GM19455 (cell line): ENCODE results near the gene PTCD3.
A peak's percentile ranks its signal among the peaks of the same experiment; 100 is the strongest.

Experiments
- ATAC-seq: cut with Tn5 transposase; IDR thresholded peaks from one replicate; pipeline ENCODE4 v1.9.1; 2021; ENCODE audit not compliant: unreplicated experiment

The PTCD3 gene

DNA sequence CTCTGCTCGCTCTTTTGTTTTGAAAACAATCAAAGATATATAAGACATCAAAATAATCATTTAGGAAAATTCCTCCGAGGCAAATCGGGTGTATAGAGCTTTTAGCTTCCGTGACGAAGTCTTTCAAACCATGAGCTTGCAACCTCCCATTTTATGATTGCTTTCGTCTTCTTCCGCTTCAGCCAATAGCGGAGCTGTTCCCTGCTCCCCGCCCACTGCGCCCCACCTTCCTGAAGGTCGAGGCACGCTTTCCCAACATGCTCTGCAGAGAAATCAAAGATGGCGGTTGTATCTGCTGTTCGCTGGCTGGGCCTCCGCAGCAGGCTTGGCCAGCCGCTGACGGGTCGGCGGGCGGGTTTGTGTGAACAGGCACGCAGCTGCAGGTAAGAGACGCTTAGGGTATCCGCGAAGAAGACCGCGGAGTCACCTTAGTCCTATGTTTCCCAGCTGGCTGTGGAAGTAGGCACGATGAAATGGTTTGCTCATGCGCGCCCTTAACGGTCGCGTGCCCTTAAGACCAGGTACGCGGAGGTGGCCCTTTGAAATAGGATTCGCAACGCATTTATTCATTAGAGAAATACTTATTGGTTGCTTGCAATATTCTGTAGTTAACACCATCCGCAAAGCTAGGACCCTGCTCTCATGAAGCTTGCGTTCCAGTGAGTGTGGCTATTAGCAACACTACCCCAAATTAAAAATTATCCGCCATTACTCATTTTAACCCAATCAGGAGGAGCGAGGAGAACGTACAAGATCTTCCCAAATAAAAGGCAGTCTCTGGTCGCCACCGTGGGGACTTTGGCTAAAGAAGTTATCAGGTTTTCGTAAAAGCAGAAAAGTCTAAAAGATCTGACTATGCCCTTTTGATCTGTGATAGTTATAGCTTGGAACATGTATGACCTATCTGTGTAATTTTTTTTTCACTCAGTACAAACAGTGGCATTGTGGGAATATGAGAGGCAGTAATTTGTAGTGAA is at the start of gene PTCD3:
PTCD3 (plus strand) TSS at position 267 of the 977 bp plus-strand sequence; CDS start at position 280, 13 bp downstream.
- peak; percentile 89 for ATAC-seq

DNA sequence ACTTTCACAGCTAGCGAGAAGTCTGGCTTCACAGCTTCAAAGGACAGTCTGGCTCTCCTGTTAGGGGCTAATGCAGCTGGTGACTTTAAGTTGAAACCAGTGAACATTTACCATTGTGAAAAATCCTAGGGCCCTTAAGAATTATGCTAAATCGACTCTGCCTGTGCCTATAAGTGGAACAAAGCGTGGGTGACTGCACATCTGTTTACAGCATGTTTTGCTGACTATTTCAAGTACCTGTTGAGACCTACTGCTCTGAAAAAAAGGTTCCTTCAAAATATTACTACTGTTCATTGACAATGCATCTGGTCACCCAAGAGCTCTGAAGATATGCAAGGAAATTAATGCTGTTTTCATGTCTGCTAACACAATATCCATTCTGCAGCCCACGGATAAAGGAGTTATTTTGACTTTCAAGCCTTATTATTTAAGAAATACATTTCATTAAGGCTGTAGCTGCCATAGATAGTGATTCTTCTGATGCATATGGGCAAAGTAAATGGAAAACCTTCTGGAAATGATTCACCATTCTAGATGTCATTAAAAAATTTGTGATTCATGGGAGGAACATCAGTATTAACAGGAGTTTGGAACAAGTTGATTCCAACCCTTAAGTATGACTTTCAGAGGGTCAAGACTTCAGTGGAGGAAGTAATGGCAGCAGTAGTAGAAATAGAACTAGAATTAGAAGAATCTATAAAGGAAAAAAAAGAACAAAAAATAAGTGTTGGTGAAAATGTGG is 49.3 kb upstream of the PTCD3 start:
- ATAC-seq, result no peak

DNA sequence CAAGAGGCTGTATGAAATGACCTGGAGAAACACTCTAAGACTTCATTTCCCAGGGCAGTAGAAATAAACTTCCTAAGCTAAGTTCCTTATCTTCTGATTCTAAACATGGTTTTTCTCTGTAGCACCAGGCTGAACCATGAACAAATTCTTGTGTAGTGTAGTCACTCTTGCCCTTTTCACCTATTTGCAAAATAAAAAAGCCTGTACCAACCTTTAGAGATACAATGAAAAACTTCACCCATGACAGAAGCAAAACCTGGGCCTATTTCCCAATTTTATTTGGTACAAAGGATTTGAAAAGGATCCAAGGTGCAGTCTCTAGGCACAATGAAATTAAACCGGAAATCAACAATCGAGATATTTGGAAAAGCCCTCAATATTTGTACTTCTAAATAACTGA is 44.0 kb upstream of the PTCD3 start:
- no peak for ATAC-seq

DNA sequence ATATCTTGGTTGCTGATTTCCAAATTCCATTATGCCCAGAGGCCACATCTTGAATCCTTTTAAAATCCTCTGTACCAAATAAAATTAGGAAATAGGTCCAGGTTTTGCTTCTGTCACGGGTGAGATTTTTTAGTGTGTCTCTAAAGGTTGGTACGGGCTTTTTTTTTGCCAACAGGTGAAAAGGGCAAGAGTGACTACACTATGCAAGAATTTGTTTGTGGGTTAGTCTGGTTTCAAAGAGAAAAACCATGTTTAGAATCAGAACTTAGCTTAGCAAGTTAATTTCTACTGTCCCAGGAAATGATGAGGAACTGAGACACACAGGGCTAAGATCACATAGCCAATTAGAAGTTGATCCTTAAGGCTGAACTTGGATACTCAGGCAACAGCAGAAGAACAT is 42.0 kb upstream of the PTCD3 start:
- no peak for ATAC-seq

DNA sequence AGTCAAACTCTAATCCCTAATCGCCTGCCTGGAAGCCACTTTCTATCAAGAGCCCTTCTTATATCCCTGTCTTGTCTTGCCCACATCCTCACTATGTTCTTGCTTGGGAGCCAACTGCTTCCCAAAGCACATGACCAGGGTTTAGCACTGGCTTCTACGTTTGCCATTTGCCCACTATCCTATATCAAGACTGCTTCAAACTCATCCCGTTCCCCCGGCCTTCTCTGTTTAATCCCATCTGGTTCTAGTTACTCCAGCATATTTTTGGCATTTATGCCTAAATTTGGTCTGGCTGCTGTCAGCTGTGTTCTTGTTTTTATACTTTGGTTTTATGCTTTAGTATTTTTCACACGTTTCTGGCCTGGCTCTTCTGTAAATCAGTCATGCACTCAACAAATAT is 40.5 kb upstream of the PTCD3 start:
- ATAC-seq, result no peak

DNA sequence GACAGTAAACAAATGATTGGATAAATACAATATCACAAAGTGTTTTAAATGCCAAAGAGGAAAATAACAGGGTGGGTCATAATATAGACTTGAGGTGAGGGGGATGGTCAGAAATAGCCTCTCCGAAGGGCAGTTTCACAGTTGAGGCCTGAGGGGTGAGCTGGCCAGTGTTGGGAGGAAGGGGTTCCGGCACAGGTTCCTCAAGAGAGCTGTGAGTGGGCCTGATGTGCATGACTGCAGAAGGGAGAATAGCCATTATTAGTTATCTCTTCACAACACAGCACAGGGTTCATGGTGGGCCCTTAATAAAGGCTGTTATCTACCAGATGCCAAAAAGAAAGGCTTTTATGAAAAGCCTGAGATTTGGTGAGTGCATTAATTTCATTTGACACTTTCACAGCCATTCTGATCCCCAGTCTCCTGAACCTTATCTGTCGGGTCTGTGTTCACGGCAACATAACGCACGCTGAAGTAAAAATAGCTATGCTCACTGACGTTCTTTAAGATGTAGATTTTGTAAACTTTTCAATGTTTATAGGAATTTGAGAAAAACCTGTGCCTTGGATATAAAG is 39.9 kb upstream of the PTCD3 start:
- ATAC-seq, result no peak

DNA sequence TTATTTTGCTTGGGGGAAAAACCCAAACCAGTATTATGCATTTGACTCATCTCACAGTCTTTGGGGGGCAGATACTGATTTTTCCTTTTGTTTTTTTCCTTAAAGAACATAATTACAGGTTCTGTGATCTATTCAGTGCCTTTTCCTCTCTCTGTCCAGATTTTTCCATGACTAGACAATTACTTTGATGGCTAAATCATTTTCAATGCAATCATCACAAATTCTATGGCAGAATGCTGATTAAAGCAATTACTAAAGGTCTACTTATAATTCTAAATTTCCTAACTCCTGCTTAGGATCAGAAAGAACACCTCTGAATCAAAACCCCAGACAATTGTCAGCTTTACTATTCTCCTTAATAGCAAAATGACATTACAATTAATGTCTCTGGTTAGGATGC is 39.1 kb upstream of the PTCD3 start:
- no peak for ATAC-seq

DNA sequence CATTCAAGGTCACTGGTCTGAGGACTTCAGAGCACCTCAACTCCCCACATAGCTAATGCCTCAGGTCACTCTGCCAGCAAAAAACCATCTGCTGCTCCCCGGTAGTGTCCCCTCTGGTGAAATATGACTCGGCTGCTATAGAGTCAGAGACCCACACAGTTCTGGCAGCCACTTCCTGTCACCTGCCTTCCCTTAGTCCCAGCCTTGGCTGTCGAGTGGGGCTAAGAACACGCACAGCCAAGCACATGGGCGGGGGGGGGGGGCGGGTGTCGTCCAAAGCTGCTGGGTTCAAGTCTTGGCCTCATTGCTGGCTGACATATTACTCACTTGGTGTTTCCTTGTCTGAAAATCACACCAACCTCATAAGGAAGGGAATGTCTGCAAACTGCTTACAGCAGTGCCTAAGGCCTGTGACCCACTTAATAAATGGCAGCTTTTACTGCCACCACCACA is 37.9 kb upstream of the PTCD3 start:
- no peak for ATAC-seq

DNA sequence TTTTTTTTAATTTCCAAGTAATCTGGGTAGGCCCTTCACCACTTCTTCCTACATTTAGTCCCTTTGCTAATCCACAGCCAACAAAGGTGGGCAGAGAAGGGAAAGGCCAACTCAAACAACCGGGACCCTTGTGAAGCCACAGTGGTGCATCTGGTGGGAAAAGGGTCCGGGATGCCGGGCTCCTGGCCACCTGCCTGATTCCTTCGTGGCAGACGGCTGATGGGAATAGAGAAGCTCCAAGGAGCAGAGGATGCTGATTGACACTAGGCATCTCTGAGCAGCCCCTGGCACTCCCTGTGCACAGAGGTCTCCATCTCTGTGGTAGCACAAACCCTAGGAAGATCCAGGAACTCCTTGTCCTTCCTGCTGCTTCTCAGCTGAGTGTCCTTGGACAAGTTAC is 37.4 kb upstream of the PTCD3 start:
- no peak for ATAC-seq

DNA sequence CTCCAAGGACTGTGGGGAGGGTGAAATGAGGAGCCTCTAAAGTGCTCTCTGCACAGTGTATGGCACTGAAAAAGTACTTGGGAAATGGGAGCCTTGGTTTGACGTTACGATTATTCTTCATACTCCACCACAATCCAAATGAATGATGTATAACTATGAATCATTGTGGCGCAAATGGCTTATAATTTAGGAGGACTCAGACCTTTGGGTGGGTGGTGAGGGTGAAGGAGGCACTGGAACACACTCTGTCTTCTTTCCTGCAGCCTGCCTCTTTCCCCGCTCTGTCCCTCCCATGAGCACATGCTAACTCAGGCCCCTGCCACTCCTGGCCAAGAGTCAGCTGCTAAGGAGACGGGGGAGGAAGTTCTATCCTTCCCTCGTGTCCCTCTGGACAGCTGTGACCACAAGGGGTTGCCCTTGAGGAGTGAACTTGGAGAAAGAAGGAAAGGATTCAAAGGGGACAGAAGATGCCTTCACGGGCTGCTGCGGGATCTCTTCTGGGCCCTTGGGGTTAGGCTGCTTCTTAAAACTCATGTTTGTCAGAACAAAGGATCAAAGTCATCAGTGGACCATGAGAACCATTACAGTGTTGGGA is 36.8 kb upstream of the PTCD3 start:
- no peak for ATAC-seq

DNA sequence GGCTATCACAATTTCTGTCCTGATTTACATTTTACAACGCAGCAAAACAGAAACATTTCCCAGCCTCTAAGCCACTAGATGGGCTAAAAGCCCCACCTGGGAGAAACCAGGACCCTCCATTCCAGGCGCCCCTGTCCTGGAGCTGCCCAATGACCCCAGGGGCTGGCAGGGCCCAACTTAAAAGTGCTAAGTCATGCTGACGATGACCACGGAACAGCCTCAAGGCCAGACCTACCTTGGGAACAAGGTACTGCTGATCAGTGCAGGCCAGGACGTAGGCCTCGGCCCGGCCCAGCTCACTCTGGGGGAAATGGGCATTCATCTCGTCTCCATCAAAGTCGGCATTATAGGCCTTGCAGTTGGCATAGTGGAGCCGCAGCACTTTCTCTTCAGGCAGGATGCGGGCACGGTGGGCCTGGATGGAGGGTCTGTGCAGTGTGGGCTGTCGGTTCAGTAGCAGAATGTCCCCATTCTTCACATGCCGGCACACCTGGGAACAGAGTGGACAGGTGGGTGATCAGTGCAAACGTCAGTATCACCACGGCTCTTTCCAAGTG is 36.2 kb upstream of the PTCD3 start:
- ATAC-seq, result no peak

DNA sequence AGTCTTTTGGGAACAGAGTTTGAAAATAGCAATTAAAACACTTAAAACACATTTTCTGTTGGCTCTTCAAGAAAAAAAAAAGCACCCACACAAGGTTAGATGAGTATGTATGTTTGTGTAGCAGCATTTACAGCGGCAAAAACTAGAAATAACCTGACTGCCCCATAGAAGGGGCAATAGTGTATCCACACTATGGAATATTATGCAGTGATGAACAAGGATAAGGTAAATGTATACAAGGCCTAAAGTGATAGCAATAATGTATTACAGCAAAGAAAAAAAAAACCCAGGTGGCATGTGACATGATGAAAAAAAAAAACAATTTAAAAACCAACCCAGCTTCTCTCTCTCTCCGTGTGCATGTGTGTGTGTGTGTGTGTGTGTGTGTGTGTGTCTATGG is 35.2 kb upstream of the PTCD3 start:
- no peak for ATAC-seq

DNA sequence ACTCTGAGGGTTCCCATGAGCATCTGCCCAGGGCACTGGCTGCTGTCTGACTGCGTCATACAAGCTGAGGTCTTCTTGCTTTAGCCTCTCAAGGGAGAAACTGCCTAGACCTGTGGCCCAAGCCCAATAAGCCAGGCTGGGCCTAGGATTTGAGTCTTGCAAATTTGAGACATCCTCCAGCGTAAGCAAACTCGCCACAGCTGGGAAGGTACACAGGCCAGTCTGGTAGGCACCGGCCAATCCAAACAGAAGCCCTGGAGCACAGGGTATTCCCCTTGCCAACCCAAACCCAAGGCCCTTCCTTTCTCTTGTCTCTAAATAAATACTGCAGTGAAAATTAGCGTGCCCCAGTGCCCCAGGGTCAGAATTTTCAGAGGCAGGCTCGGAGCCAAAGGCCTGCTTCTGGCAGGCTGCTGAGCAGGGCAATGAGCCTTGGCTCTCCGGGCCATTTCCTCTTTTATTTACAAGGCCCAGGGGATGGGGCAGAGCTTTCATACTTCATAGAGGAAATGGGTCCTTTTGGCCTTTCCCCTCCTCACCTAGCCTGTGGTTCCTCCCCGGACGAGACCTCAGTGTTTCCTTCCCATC is 33.7 kb upstream of the PTCD3 start:
- ATAC-seq, result no peak

DNA sequence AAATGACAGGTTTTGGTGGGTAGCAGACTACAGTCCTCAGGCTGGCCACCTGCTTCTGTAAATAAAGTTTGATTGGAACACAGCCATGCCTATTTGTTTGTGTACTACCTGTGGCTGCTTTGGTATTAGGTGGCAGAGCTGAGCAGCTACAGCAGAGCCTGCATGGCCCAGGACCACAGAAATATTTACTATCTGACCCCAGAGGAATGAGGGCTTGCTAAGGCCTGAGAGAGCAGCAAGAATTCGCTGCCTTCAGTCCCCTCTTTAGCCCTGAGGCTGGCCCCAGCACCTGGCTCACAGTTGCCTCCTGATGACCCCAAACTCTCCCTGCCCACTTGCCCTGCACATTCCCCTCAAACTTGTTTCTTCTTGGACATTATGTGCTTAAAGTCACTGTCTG is 32.8 kb upstream of the PTCD3 start:
- no peak for ATAC-seq

DNA sequence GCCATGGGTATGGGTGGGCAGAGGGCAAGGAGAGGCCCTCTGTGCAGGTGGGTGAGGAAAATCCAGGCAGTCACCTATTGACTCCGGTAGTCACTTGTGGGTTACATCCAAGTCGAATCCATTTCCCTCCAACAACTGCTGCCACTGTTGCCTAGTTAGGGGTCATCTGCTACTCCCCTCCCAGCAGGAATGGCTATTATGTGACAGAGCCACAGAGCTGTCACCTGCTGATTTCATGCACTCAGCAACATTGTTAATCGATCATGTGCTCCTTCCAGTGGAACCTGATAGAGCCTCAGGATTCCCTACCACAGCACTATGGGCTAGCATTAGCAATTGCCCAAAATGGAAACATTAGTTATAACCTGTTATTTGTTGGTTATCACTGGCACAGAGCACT is 31.8 kb upstream of the PTCD3 start:
- no peak for ATAC-seq

DNA sequence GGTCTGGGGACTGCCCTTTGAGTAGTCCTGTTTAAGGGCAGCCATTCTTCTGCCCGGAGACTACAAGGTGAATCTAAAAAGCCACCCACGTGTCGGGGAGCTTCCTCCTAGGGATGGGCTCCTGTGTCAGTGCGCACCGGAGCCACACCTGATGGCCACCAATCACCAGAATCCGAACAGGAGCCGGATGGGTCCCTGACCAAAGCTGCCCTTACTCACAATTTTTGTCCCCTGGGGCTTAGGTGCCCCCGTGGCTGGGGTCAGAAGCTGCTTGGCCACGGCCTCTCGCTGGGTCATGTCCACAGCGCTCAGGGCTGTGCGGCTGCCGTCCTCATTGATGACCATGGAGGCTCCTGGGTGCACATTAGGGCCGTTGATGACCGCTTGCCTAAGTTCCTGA is 31.2 kb upstream of the PTCD3 start:
- no peak for ATAC-seq

DNA sequence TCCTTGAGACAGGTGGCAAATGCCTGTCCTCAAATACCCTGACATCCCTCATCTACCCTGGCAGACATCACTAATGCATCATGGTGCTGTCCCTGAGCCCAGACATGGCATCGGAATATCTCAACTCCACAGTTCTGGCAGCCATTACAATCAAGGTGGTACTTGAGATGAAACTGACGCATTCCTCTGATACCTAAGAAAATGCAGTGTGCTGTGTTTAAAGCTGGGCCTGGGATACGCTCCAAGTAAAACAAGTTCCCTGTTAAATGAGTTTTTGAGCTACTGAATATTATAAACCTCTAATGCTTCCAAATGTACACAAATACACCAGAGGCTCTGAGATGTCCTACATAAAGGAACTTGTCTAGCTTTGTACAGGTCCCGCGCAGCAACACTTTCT is 30.1 kb upstream of the PTCD3 start:
- no peak for ATAC-seq

DNA sequence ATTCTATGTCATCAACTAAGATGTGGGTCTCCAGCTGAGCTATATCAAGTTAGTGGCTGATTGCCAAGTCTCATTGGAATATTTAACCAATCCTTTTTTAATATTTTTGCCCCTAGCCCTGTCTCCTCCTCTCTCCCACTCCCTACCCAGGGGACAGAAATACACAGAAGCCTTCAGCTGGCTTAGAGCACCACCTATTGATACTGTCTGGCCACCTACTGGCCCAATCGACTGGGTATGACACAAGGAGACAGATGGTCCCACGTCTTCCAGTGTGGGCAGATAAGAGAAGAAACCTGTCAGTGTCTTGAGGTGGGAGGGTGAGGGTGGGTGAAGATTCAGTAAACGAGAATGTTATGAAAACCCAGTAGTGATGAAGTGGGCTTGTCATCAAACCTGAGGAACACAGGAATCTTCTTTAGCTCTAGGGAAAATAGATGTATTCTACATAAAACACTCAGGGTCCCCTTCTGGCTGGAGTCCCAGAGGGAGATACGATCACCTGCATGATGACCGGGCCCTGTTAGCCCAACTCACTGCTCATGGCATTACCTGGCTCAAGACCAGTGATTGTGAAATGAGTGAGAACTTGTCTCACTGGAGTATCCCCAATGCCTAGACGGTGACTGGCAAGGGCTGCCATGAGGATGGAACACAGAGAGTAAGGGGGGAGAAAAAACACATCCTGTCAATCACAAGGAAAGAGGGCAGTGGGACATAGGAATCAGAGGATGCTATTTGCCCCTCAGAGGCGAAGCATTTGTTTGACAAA is 27.1 kb upstream of the PTCD3 start:
- ATAC-seq, result no peak

DNA sequence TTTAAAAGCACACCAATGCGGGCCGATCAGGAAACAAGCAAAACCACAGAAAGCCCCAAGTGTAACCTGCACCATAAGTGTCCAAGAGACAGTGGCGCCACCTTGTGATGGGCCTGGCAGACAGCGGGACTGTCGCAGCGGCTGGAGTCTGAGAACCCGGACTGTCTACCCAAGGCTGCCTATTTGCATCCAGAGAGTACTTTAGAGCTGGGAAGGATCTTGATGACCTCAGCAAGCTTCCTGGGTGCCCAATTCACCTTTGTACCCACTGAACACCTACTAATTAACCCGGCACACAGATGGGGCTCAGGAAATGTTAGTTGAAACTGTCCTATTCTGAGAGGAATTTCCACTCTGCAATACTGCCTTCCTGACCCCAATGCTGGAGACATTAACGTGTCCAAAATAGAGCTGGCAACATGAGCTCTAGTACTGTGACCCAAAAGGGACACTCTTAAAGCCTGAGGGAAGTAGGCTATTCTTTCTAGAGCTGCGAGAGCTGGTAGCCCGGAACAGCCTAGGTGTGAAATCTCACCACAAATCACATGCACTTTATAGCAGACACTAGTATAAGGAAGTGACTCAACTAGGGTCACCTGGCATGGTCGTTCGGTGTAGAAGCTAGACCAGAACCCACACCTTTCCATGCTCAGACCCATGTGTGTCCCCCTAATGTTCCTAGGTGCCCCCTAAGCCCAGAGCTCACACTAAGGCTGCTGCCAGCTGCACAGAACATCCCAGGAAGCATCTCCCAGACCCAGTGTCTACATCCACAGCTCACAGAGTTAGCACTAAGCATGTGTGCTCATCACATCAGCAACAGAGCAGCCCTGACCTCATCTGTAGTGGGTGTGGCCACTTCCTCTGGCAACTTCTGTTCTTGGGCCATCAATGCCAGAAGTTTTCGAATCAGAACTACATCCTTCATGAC is 25.8 kb upstream of the PTCD3 start:
- peak; percentile 81 for ATAC-seq
